NB4 (cell line): ENCODE results near the gene NFATC1.

Source experiments
- POLR2A ChIP-seq: IDR thresholded peaks from 2 replicates; pipeline ENCODE4 v1.6.1; 2011; ENCODE audit warnings: mild to moderate bottlenecking; ENCODE audit not compliant: insufficient read length; ENCODE audit errors: extremely low read depth
- TF ChIP-seq, protein P1 (sequence below): IDR thresholded peaks from 2 replicates; pipeline ENCODE4 v1.6.1; 2011; ENCODE audit warnings: low read depth, low read length
- TF ChIP-seq, protein P2 (sequence below): IDR thresholded peaks from one replicate; pipeline ENCODE4 v1.5.1; 2012; ENCODE audit warnings: low read depth, low read length

DNA sequence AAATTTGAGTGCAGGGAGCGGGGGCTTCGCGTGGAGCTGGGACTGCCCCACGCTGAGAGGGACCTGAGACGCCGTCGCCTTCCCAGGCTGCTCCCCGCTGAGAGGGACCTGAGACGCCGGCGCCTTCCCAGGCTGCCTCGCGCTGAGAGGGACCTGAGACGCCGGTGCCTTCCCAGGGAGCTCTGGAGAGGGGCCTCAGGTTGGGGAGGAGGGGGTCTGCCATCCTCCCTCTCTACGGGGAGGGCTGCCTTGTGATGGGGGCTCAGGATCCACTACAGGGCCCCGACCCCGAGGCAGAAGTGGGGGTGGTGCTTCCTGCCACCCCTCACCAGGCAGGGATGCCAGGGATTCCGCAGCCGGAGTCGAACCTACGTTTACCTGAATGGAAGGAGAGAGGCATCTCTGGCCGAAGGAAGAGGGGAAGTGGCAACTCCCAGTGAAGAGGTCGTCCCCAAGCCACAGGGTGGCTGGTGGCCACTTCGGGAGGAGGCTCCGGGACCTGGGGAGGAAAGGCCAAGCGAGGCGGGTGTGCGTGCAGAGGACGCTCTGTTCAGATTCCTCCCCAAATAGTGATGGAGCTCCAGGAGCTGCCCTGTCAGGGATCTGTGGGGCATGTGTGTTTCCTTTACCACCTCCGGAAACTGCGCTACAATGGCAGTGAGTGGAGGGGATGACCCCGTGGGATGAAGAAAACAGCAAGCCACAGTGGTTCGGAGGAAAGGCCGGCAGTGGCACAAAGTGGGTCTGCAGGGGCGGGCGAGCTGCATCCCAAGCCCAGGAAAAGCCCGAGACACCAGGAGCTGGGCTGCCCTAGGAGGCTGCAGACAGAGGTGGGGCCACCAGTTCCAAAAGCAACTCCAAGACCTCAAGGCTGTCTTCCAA is 175.7 kb downstream of the NFATC1 start:
- TF ChIP-seq POLR2A: no peak
- TF ChIP-seq, protein P1, sequence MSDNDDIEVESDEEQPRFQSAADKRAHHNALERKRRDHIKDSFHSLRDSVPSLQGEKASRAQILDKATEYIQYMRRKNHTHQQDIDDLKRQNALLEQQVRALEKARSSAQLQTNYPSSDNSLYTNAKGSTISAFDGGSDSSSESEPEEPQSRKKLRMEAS: no peak
- TF ChIP-seq, protein P2, sequence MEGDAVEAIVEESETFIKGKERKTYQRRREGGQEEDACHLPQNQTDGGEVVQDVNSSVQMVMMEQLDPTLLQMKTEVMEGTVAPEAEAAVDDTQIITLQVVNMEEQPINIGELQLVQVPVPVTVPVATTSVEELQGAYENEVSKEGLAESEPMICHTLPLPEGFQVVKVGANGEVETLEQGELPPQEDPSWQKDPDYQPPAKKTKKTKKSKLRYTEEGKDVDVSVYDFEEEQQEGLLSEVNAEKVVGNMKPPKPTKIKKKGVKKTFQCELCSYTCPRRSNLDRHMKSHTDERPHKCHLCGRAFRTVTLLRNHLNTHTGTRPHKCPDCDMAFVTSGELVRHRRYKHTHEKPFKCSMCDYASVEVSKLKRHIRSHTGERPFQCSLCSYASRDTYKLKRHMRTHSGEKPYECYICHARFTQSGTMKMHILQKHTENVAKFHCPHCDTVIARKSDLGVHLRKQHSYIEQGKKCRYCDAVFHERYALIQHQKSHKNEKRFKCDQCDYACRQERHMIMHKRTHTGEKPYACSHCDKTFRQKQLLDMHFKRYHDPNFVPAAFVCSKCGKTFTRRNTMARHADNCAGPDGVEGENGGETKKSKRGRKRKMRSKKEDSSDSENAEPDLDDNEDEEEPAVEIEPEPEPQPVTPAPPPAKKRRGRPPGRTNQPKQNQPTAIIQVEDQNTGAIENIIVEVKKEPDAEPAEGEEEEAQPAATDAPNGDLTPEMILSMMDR: no peak
